Stimulated activated CD4-positive, alpha-beta T cell treated with anti-CD3 and anti-CD28 coated beads, TNF-alpha, amount 100 ng/mL, for 24 hours (primary cell): ENCODE results near the gene EVC2.

ENCODE experiments used
- DNase-seq, 3 experiments: peaks; one replicate each; pipeline ENCODE4 v3.0.0-alpha.2; 2020; ENCODE audit warnings: low read depth in 3 of 3

Gene EVC2

GRCh38 chr4:5569451-5569850 lies 138.9 kb downstream of the EVC2 start:
- DNase-seq = no peak

GRCh38 chr4:5568931-5569330 lies 139.4 kb downstream of the EVC2 start:
- no peak for DNase-seq

- no peak for DNase-seq
Observed at GRCh38 chr4:5568336-5568735, 140.0 kb downstream of the EVC2 start.

- no peak for DNase-seq
Observed at GRCh38 chr4:5566991-5567390, 141.4 kb downstream of the EVC2 start.

- DNase-seq = no peak
Observed at GRCh38 chr4:5566526-5566925, 141.8 kb downstream of the EVC2 start.

GRCh38 chr4:5563856-5564255 lies 144.5 kb downstream of the EVC2 start:
- DNase-seq = no peak

GRCh38 chr4:5562476-5562875 lies 145.9 kb downstream of the EVC2 start:
- DNase-seq = no peak

- DNase-seq = no peak
Observed at GRCh38 chr4:5561286-5561685, 147.1 kb downstream of the EVC2 start.

GRCh38 chr4:5558502-5558901 lies 149.9 kb downstream of the EVC2 start:
- DNase-seq = no peak

- no peak for DNase-seq
Observed at GRCh38 chr4:5554376-5554775, 154.0 kb downstream of the EVC2 start.

GRCh38 chr4:5553801-5554200 lies 154.6 kb downstream of the EVC2 start:
- no peak for DNase-seq

- DNase-seq = no peak
Observed at GRCh38 chr4:5552451-5552850, 155.9 kb downstream of the EVC2 start.

- no peak for DNase-seq
Observed at GRCh38 chr4:5547651-5548249, 160.6 kb downstream of the EVC2 start.

- no peak for DNase-seq
Observed at GRCh38 chr4:5545271-5545670, 163.1 kb downstream of the EVC2 start.

- no peak for DNase-seq
Observed at GRCh38 chr4:5544762-5545161, 163.6 kb downstream of the EVC2 start.

- no peak for DNase-seq
Observed at GRCh38 chr4:5543681-5544080, 164.7 kb downstream of the EVC2 start.

GRCh38 chr4:5541169-5541568 lies 167.2 kb downstream of the EVC2 start:
- no peak for DNase-seq

GRCh38 chr4:5539584-5539983 lies 168.8 kb downstream of the EVC2 start:
- DNase-seq = no peak

- no peak for DNase-seq
Observed at GRCh38 chr4:5532100-5532499, 176.3 kb downstream of the EVC2 start.

GRCh38 chr4:5528031-5528436 lies 180.3 kb downstream of the EVC2 start:
- DNase-seq = no peak

- no peak for DNase-seq
Observed at GRCh38 chr4:5527211-5527610, 181.1 kb downstream of the EVC2 start.

GRCh38 chr4:5526080-5526846 lies 182.1 kb downstream of the EVC2 start:
- no peak for DNase-seq

GRCh38 chr4:5524446-5525299 lies 183.7 kb downstream of the EVC2 start:
- DNase-seq = no peak
